Panc1 (cell line): ENCODE data around the gene ERBB3. TPM values are rescaled to one million over a fixed set of nuclear protein-coding genes. Genes with fewer than 3 reads are reported as not detected.
A peak's percentile ranks its signal among the peaks of the same experiment; 100 is the strongest.
"Not testable (repeated sequence)": the region's sequence is repeated elsewhere in the genome, so short reads cannot be mapped to it uniquely, and the experiment has no call there.

Experiments used
- ATAC-seq: fragments of 200-7000 bp; cut with Tn5 transposase; 2 replicates; pipeline ENCODE4 v1.9.1; 2020; ENCODE audit warnings: mild to moderate bottlenecking, moderate library complexity
- BruUV-seq: library from RNA; stranded (reverse); fragments of 400-500 nt; replicated peaks from 2 replicates; lab custom pipeline; 2021; lab: Mats Ljungman, UMichigan
- CTCF ChIA-PET: fragments of 300-600 bp; sonication (Branson Sonifier 250); formaldehyde crosslinking; loops from one replicate; lab custom pipeline; 2022; ENCODE audit warnings: antibody characterized with exemption; lab: Charles Lee
- POLR2A ChIA-PET: fragments of 300-600 bp; sonication (Branson Sonifier 250); formaldehyde crosslinking; loops from one replicate; lab custom pipeline; 2022; ENCODE audit warnings: antibody characterized with exemption; lab: Charles Lee
- DNase-seq: peaks from one replicate; pipeline ENCODE4 v3.0.0-alpha.2; 2010; ENCODE audit warnings: low read depth, low spot score
- H3K27ac ChIP-seq: 2 replicates; pipeline ENCODE4 v1.5.1; 2011; ENCODE audit warnings: mild to moderate bottlenecking, low read length, inconsistent platforms
- H3K27me3 ChIP-seq: fragments of 200-500 bp; sonication (Bioruptor generic); 2 replicates; pipeline ENCODE4 v1.6.0; 2014; ENCODE audit warnings: low read length, inconsistent platforms; ENCODE audit not compliant: control insufficient read depth, insufficient read depth
- H3K36me3 ChIP-seq: fragments of 200-500 bp; sonication (Bioruptor generic); 2 replicates; pipeline ENCODE4 v1.5.1; 2014; ENCODE audit warnings: inconsistent platforms, mild to moderate bottlenecking, low read length, moderate library complexity; ENCODE audit not compliant: control insufficient read depth, insufficient read depth
- H3K4me1 ChIP-seq: 2 replicates; pipeline ENCODE4 v1.5.1; 2011; ENCODE audit warnings: inconsistent platforms, mild to moderate bottlenecking, low read length, moderate library complexity; ENCODE audit not compliant: control insufficient read depth, insufficient read depth
- H3K4me3 ChIP-seq, 2 experiments: 2 replicates each; pipeline ENCODE4 v1.5.1; 2011 to 2012; ENCODE audit warnings: low read depth in 2 of 2, low read length in 2 of 2, mild to moderate bottlenecking in 2 of 2, inconsistent platforms in 1 of 2, moderate library complexity in 1 of 2
- H3K9me3 ChIP-seq: fragments of 200-500 bp; sonication (Bioruptor generic); 2 replicates; pipeline ENCODE4 v1.5.1; 2014; ENCODE audit warnings: low read depth, mild to moderate bottlenecking, inconsistent platforms, low read length, moderate library complexity; ENCODE audit not compliant: control insufficient read depth, insufficient read depth
- CTCF ChIP-seq: fragments of 450-650 bp; IDR thresholded peaks from 2 replicates; pipeline ENCODE4 v1.5.1; 2017; ENCODE audit warnings: mild to moderate bottlenecking
- POLR2AphosphoS5 ChIP-seq: IDR thresholded peaks from 2 replicates; pipeline ENCODE4 v1.6.1; 2012; ENCODE audit warnings: mild to moderate bottlenecking, low read depth, low read length, moderate library complexity
- REST ChIP-seq, 2 experiments: IDR thresholded peaks; 2 replicates each; pipeline ENCODE4 v1.6.1; 2011 to 2012; ENCODE audit warnings: low read depth in 2 of 2, control low read depth in 1 of 2, low read length in 1 of 2, mild to moderate bottlenecking in 1 of 2, moderate library complexity in 1 of 2; ENCODE audit not compliant: insufficient read depth in 1 of 2
- SIN3A ChIP-seq: IDR thresholded peaks from 2 replicates; pipeline ENCODE4 v1.6.1; 2012; ENCODE audit warnings: low read depth, mild to moderate bottlenecking, low read length, moderate library complexity, borderline replicate concordance; ENCODE audit not compliant: insufficient read depth
- TCF7L2 ChIP-seq: IDR thresholded peaks from 2 replicates; pipeline ENCODE4 v1.6.1; 2011; ENCODE audit warnings: mild to moderate bottlenecking, low read depth, low read length, inconsistent platforms
- in situ Hi-C: cut with HindIII; loops from 2 replicates; pipeline ENCODE4 v1.10.0; 2016; ENCODE audit warnings: low sequenced_read_pairs, low pct_unique_long_range_greater_than_20kb
- intact Hi-C: fragments of 100-400 bp; cut with micrococcal nuclease; formaldehyde crosslinking; loops from one replicate; pipeline ENCODE4 v1.10.0; 2022; ENCODE audit not compliant: unreplicated experiment
- total RNA-seq: library from RNA; stranded (reverse); gene quantifications from one replicate; pipeline ENCODE4 v1.2.1, GENCODE V29; 2021; ENCODE audit not compliant: unreplicated experiment

ERBB3 gene
- total RNA-seq, 1 experiment from 2014 or later: 0.90 TPM

DNA sequence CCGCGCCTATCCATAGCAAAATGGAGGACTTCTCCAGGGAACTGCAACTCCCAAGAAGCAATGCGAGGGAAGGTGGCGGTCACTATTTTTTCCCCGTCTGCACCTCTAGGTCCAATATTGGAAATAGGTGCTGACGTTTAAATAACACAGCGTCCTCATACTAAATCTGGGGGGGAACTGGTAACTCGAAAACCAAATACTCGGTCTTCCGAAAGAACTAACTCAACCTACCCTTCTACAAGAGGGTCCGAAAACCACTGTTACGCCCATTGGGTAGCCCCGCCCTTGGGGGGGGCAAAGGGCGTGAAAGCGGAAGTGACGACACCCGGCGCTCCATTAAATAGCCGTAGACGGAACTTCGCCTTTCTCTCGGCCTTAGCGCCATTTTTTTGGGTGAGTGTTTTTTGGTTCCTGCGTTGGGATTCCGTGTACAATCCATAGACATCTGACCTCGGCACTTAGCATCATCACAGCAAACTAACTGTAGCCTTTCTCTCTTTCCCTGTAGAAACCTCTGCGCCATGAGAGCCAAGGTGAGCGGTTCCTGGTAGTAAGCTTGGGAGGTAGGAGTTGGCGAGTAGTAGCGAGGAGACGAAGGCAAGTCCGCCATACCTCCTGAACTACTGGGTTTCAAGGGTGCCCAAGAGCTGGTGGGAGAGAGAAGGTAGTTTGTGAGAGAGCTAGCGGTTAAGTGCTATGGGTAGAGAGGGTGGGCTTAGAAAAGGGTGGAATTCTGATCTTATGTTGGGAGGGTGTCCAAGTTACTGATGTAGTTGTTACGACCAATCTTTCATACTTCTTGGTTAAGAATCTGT, 36.5 kb downstream of the ERBB3 start, which contains the start of gene RPL41:
Gene RPL41 (plus strand): TSS at position 367 of the 815 bp plus-strand sequence.
- Histone ChIP-seq H3K36me3 (peaks cover 18% of the 10 kb centered on the region), H3K4me3 (peak within 1 kb of the TSS; percentile 69 to 100), H3K27ac (peak within 1 kb of the TSS; percentile 95), H3K4me1 (peaks cover 30% of the 10 kb centered on the region), H3K9me3 (no peaks in the 10 kb centered on the region), H3K27me3 (no peaks in the 10 kb centered on the region)
- TF ChIP-seq POLR2AphosphoS5 (peak; percentile 100), TCF7L2 (no peak), CTCF (no peak), REST (IDR thresholded peaks at IDR 0.05; ENCODE audit: insufficient read depth in 1 of 2, low read depth in 2 of 2, low read length in 1 of 2) (peak in 1 of 2 experiments; percentile 40; a peak in 1 of 4 replicates), SIN3A (peak; percentile 63; the same call in 1 of the 2 replicates)
- intact Hi-C loops (loop anchor here (5.0 to 10.0 kb wide), 2 partner anchors 41 to 72 kb away; partner anchors contain the start of genes MYL6 and RPS26), in situ Hi-C loops (no loop called here)
- ATAC-seq: peak; percentile 67
- ChIA-PET POLR2A (interaction anchor here (0.6 to 0.7 kb wide), 4 partner anchors 15 to 44 kb away, joined by 4 to 7 read pairs (median 6); no protein-coding TSS in a partner anchor), CTCF (no interaction called here)
- BruUV-seq: TSS peak; percentile 99
- DNase-seq: peak; percentile 94

DNA sequence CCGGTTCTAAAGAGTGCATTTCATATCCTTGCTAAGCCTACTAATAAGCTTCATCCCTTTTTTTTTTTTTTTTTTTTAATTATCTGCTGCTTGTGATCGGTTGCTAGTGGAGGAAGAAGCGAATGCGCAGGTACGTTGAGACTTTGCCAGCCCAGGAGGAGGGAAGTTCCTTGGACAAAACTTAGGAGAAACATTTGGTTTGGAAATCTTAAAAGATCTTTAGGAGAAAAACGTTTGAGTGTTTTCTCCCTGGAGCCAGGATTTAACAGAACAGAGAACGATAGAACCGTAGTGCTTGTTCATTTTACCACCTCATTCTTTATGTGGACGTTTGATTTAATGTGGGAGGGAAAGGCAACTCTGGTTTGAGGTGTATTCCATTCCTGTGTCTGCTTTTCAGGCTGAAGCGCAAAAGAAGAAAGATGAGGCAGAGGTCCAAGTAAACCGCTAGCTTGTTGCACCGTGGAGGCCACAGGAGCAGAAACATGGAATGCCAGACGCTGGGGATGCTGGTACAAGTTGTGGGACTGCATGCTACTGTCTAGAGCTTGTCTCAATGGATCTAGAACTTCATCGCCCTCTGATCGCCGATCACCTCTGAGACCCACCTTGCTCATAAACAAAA, 37.2 kb downstream of the ERBB3 start:
- ChIA-PET CTCF (interaction anchor here (1.6 kb wide), 1 partner anchor 11 kb away, joined by 14 read pairs; the partner anchor contains the start of gene ESYT1), POLR2A (interaction anchor here (0.5 to 1.0 kb wide), 4 partner anchors 10 to 45 kb away, joined by 4 to 7 read pairs (median 6); partner anchors contain the start of gene ESYT1)
- H3K27me3 ChIP-seq, H3K9me3 ChIP-seq, DNase-seq, ATAC-seq, in situ Hi-C loops: not testable (repeated sequence)
- H3K27ac ChIP-seq: peak overlapping the region; percentile 95
- intact Hi-C loops: loop anchor here (5.0 to 10.0 kb wide), 2 partner anchors 40 to 72 kb away; partner anchors contain the start of genes MYL6 and RPS26
- peaks cover 13% of the 10 kb centered on the region for H3K36me3 ChIP-seq
- H3K4me3 ChIP-seq: peak overlapping the region; percentile 69 to 100
- TSS peak; percentile 77 for BruUV-seq
- H3K4me1 ChIP-seq: peaks cover 30% of the 10 kb centered on the region
